Stimulated activated CD4-positive, alpha-beta T cell treated with anti-CD3 and anti-CD28 coated beads, Interleukin-12 subunit alpha, Interleukin-12 subunit beta, amount 100 ng/mL, for 48 hours (primary cell): Measurements from ENCODE around the gene RNU6-8.
A peak's percentile ranks its signal among the peaks of the same experiment; 100 is the strongest.

Source experiments
- DNase-seq, 3 donors: peaks; one replicate each; pipeline ENCODE4 v3.0.0-alpha.2; 2020; ENCODE audit warnings: low read depth in 2 of 3, low spot score in 1 of 3

The RNU6-8 gene

DNA sequence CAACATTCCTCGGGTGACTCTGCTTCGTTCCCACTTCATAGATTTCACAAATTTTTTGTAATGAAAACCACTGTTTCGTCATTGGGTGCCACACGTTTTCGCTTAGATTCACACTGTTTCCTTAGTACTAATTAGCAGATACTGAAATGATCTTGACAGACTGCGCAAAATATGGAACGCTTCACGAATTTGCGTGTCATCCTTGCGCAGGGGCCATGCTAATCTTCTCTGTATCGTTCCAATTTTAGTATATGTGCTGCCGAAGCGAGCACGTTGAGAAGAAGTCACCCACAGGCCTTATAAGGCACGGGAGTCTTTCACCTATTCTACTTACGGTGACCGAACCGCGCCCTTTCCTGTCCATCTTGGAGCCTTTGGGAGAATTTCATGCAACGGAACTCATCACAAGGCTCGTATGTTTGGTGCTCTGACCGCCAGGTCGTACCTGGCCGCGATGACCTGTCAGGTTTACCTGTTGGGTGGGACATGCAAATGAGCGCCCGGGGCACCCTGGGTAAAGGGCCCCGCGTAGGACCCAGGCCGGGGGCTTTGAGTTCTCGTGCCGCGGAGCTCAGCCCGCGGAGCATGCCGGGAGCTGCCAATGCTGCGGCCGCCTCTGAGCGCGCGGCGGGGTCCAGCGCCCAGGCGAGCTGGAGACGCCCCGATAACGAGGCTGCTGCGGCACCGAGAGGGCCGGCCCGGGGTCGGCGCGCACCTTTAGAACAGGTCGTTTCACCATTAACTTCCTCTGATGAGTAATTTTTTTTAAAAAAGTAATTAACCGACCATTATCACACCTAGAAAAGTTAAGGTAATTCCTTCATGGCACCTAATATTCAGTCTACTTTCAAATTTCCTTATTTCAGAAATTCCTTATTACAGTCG, at the start of gene RNU6-8:
RNU6-8 (minus strand) TSS at position 272 of the 885 bp plus-strand sequence.
- peak; percentile 69 to 81 (median 80) for DNase-seq

- DNase-seq = peak; percentile 16 to 43 (median 21)
Measured at GRCh38 chr14:32252030-32252670, 49.1 kb upstream of the RNU6-8 start.

- DNase-seq = no peak
Measured at GRCh38 chr14:32251530-32251929, 48.5 kb upstream of the RNU6-8 start.

- DNase-seq = no peak
Measured at GRCh38 chr14:32250681-32251080, 47.6 kb upstream of the RNU6-8 start.

- DNase-seq = no peak
Measured at GRCh38 chr14:32249780-32250179, 46.7 kb upstream of the RNU6-8 start.

- no peak for DNase-seq
Measured at GRCh38 chr14:32249371-32249770, 46.3 kb upstream of the RNU6-8 start.

GRCh38 chr14:32246751-32247150, 43.7 kb upstream of the RNU6-8 start:
- no peak for DNase-seq

DNA sequence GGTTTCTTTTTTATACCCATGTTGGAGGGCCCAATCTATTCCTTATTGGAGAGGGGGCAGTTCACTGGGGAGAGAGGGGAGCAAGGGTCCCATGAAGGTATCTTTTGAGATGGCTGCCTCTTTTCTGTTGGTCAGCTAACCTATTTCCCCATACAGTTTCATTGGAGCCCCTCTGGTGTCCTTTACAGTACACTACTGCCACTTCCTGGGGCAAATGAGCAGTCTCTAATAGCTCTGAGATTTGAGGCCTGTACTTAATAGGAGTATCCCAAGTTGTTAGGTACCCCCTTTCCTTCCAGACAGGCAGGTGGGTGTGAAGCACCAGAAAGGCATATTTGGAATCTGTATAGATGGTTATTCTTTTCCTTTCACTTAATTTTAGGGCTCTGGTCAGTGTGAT, 41.3 kb upstream of the RNU6-8 start:
- DNase-seq = no peak

GRCh38 chr14:32233260-32233659, 30.2 kb upstream of the RNU6-8 start:
- DNase-seq = no peak

- no peak for DNase-seq
Measured at GRCh38 chr14:32232481-32232880, 29.4 kb upstream of the RNU6-8 start.

DNA sequence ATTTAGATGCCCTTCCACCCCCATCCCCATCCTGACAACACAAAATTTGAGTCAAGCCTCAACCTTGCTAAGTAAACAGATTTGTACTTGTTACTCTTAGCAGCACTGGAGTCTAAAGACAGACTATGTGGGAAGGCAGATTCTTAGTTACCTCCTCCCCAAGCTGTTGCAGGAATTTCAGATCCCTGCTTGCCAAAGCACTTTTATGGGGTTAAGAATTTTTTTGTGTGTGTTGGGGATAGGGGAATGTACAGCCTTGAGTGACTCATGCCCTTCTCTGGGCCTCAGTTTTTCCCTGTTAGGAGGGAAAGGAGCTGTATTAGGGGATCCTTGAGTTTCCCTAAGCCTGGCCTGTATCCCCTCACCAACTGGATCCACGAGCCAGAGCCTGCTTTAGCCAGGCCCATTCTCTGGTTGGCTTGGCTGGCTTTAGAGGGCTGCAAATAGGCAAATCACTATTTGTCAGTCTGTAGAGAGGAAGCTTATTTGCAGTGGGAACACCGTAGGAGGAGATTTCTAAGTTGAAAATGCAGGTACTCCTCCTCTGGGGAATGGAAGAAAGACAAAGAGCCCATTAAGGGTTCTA, 27.7 kb upstream of the RNU6-8 start:
- DNase-seq = no peak

DNA sequence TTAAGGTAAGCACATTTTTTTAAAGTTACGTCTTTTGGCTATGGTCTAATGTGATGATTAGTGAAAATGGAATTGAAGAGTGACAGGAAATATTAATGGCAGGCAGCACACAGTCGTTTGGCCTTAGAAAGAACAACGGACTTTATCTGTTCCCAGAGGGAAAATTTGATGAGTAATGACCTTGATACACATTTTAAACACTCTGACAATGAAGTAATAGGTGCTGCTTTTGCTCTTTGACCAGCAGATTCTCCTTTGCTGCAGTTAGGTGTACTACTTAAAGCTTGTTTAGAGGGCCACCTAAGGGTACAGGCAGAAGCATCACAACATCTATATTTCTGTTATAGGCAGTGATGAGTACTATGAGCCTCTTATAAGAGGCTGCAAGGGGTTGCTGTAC, 27.1 kb upstream of the RNU6-8 start:
- DNase-seq = no peak

GRCh38 chr14:32226056-32226455, 23.0 kb upstream of the RNU6-8 start:
- DNase-seq = no peak

DNA sequence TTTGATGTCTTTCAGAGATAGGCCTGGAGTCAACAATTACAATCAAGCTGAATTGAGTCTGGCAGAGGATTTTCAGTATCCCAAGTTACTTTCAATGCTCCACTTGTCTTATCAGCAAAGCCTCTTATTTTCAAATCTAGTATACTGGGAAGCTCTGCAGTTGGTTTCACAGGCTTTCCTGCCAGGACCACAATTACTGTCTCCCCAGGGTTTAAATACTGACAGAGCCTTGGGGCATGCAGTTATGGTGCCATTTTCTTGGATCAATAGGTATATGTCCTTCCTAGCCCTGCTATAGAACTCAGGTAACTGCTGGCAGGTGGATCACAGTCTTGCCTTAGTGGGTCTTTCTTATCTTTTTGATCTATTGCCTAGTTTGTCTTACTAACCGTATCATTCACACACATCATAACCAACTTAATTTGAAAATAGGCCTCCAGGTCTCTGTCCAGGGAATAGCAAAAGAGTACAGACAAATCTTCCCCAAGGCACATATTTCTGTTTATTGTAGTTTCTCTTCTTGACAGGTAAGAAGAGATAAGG, 22.4 kb upstream of the RNU6-8 start:
- DNase-seq = no peak

GRCh38 chr14:32224737-32225377, 21.8 kb upstream of the RNU6-8 start:
- no peak for DNase-seq

GRCh38 chr14:32217301-32217700, 14.2 kb upstream of the RNU6-8 start:
- DNase-seq = no peak

GRCh38 chr14:32212833-32213232, 9.8 kb upstream of the RNU6-8 start:
- no peak for DNase-seq

DNA sequence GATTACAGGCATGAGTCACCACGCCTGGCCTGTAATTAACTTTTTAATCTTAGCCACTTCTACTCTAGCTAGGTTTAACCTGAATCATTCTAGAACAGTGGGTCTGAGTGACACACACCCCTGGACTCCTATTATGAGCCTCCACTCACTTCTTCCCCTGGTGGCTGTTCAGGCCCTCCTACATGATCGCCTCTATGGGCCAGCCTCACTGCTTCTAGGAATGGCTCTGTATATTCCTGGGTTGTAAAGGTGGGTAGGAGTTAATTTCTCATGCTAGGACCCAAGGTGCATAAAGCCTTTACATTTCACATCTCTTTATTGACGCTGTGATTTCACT, 8.0 kb upstream of the RNU6-8 start:
- no peak for DNase-seq

DNA sequence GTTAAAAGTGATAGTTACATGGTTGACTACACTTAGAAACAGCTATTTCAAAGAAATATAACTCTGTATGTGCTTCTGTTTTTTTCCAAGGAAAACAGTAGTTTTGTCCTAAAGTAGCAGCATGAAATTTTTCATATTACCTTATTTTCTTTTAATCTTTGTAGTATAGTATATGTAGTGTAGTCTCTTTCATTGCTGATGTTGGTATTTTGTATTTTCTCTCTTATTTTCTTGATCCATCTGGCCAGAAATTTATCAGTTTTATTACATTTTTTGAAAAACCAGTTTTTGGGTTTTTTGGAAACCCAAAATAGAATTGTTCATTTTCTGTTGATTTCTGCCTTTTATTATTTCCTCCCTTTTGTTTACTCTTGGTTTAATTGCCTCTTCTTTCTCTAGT, 6.4 kb upstream of the RNU6-8 start:
- no peak for DNase-seq

- DNase-seq = no peak
Measured at GRCh38 chr14:32208490-32208889, 5.4 kb upstream of the RNU6-8 start.

DNA sequence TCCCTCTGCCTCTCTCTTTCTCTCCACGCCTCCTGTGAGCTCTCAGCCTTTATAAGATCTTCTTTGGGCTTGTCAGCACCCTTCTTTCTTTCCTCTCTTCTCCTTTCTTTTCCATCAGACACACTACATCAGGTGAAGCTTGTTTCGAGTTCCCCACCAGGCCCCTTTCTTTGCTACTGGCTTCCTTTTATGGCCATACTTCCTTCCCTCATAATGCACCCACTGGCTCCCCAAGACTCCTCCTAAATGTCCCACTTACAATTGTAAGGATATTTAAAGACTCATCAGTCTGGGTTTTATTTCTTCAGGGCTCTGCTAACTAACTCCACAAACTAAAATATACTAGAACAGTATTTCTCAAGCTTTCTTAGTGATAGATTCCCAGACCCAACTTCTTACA, 3.5 kb upstream of the RNU6-8 start:
- no peak for DNase-seq

- DNase-seq = no peak
Measured at GRCh38 chr14:32205984-32206383, 2.9 kb upstream of the RNU6-8 start.
